CD4-positive, alpha-beta T cell (primary cell): ENCODE measurements around the gene RELT. TPM values are rescaled to one million over a fixed set of nuclear protein-coding genes. Genes with fewer than 3 reads are reported as not detected.

ENCODE experiments used
- ATAC-seq: fragments of 200-7000 bp; cut with Tn5 transposase; one replicate; pipeline ENCODE4 v1.10.0; 2022; ENCODE audit warnings: mild to moderate bottlenecking; ENCODE audit not compliant: poor library complexity
- CTCF ChIA-PET: fragments of 350-600 bp; sonication (Branson Sonifier 250); formaldehyde crosslinking; loops from one replicate; lab custom pipeline; 2021; ENCODE audit warnings: antibody characterized with exemption, inconsistent platforms; lab: Charles Lee
- POLR2A ChIA-PET: fragments of 350-600 bp; sonication (Branson Sonifier 250); formaldehyde crosslinking; loops from one replicate; lab custom pipeline; 2021; ENCODE audit warnings: antibody characterized with exemption, inconsistent platforms; lab: Charles Lee
- DNase-seq, 14 experiments: peaks; one replicate each; pipeline ENCODE4 v3.0.0-alpha.2; 2013 to 2020; ENCODE audit warnings: mixed read lengths in 2 of 14
- H3K27ac ChIP-seq, 2 donors: one replicate each; pipeline versions ENCODE4 v1.5.1 to v1.7.0; 2013; ENCODE audit warnings: low read length in 2 of 2, low read depth in 1 of 2, mild to moderate bottlenecking in 1 of 2
- H3K27me3 ChIP-seq, 2 experiments: 1 replicate in 1 of 2; 2 replicates in 1 of 2; pipeline versions ENCODE4 v1.6.1 to v1.7.0; 2013; ENCODE audit warnings: low read length in 2 of 2, control low read depth in 1 of 2, mild to moderate bottlenecking in 1 of 2, moderate library complexity in 1 of 2; ENCODE audit not compliant: insufficient read depth in 2 of 2, control insufficient read depth in 1 of 2
- H3K36me3 ChIP-seq: one replicate; pipeline ENCODE4 v1.6.1; 2013; ENCODE audit warnings: low read length, control low read depth; ENCODE audit not compliant: insufficient read depth
- H3K4me1 ChIP-seq: one replicate; pipeline ENCODE4 v1.6.1; 2013; ENCODE audit warnings: low read length, control low read depth; ENCODE audit not compliant: insufficient read depth
- H3K4me3 ChIP-seq: one replicate; pipeline ENCODE4 v1.5.1; 2013; ENCODE audit warnings: mild to moderate bottlenecking, low read length, moderate library complexity
- H3K9me3 ChIP-seq, 2 experiments: 1 replicate in 1 of 2; 2 replicates in 1 of 2; pipeline versions ENCODE4 v1.6.1 to v1.7.0; 2013; ENCODE audit warnings: low read length in 2 of 2, mild to moderate bottlenecking in 2 of 2, control low read depth in 1 of 2, moderate library complexity in 1 of 2; ENCODE audit not compliant: control insufficient read depth in 1 of 2, insufficient read depth in 1 of 2
- H3K27ac Mint-ChIP-seq: one replicate; pipeline ENCODE4 v1.8.0; 2020; ENCODE audit warnings: mixed read lengths
- H3K27me3 Mint-ChIP-seq: one replicate; pipeline ENCODE4 v1.8.0; 2021; ENCODE audit warnings: mixed read lengths
- H3K36me3 Mint-ChIP-seq: one replicate; pipeline ENCODE4 v1.8.0; 2021; ENCODE audit warnings: low read depth, mixed read lengths
- H3K4me1 Mint-ChIP-seq: one replicate; pipeline ENCODE4 v1.8.0; 2021; ENCODE audit warnings: low read depth, mixed read lengths
- H3K4me3 Mint-ChIP-seq: one replicate; pipeline ENCODE4 v1.8.0; 2020; ENCODE audit warnings: mild to moderate bottlenecking, mixed read lengths
- H3K9me3 Mint-ChIP-seq: one replicate; pipeline ENCODE4 v1.8.0; 2020; ENCODE audit warnings: mixed read lengths
- intact Hi-C, 2 experiments: fragments of 100-400 bp; cut with DNase I in 1 of 2; cut with micrococcal nuclease in 1 of 2; formaldehyde crosslinking; loops; one replicate each; pipeline versions ENCODE4 v1.15.1 to v1.9.0; 2023 to 2025; cut with DNase I, micrococcal nuclease
- total RNA-seq, 174 experiments: library from RNA in 2 of 174; stranded (reverse) in 2 of 174; gene quantifications; one replicate each; pipeline ENCODE4 v1.2.3 and lab custom pipeline; 2021 to 2026
- TF ChIP-seq, protein P1 (sequence below): fragments of 200-600 bp; IDR thresholded peaks from one replicate; pipeline ENCODE4 v1.8.0; 2022; ENCODE audit warnings: antibody characterized with exemption, mild to moderate bottlenecking

The RELT gene
- total RNA-seq, 2 experiments from 2014 or later, result 107 to 114 TPM

DNA sequence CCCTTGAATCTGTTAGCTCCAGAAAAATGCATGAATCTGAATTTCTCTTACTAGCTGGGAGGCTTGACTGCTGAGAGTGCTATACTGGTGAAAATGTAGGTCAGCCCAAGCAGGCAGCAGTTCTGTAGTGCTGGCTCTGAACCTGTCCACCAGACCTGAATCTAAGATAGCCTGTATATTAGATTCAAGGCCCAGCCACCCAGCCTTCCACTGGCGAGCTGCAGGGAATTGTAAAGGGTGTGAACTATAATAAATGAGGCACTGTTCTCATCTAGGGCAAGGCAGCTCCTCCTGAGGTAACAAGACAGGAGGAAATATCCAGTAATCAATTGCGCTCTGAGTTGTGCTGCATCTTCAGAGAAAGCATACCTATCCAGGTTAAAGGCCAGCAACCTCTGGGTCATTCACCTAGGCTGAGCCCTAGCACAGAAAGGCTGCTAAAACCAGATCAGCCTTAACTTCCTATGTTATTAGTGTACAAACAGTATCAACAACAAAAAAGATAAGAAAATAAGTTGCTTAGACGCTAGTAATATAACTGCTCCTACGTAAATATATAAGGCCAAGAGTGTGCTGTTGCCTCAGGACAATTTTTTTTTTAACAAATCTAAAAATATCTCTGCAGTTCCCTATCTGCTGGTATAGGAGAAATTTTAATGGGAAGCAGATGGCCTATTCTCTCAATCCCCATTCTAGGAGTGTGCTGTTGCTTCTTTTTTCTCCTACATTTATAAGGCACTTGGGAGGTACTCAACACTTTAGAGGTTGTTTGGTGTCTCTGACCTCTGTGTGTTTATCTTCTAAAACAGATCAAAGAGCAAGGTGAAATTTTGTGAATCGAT is 63.0 kb downstream of the RELT start:
- CTCF ChIA-PET, result interaction anchor here (0.9 kb wide), 1 partner anchor 12 kb away, joined by 3 read pairs; no protein-coding TSS in a partner anchor
- TF ChIP-seq, protein P1, sequence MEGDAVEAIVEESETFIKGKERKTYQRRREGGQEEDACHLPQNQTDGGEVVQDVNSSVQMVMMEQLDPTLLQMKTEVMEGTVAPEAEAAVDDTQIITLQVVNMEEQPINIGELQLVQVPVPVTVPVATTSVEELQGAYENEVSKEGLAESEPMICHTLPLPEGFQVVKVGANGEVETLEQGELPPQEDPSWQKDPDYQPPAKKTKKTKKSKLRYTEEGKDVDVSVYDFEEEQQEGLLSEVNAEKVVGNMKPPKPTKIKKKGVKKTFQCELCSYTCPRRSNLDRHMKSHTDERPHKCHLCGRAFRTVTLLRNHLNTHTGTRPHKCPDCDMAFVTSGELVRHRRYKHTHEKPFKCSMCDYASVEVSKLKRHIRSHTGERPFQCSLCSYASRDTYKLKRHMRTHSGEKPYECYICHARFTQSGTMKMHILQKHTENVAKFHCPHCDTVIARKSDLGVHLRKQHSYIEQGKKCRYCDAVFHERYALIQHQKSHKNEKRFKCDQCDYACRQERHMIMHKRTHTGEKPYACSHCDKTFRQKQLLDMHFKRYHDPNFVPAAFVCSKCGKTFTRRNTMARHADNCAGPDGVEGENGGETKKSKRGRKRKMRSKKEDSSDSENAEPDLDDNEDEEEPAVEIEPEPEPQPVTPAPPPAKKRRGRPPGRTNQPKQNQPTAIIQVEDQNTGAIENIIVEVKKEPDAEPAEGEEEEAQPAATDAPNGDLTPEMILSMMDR, result no peak
- intact Hi-C loops, result no loop called here

DNA sequence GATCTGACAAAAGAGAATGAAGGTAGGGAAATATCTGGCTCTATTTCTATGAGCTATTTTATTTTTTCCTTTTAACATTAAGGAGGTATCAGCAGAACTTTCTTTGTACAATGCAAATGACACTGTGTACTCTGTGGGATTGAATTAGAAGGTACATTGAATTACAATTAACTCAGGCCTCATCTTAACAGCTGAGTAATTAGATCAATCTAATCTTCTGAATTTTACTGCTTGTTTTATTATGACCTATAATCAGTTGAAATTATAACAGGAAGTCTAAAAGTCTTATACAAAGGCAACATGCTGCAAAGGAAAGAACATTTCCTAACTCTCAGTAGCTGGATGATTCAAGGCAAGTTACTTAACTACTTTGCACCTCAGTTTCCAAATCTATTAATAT is 69.8 kb downstream of the RELT start:
- CTCF ChIA-PET, result no interaction called here
- H3K27me3 Mint-ChIP-seq, result no peaks in the 10 kb centered on the region
- H3K9me3 Mint-ChIP-seq, result no peaks in the 10 kb centered on the region
- Histone ChIP-seq H3K4me3 (no peak overlapping the region), H3K36me3 (no peaks in the 10 kb centered on the region), H3K9me3 (no peaks in the 10 kb centered on the region), H3K27ac (no peak overlapping the region), H3K4me1 (no peaks in the 10 kb centered on the region), H3K27me3 (no peaks in the 10 kb centered on the region)
- no peaks in the 10 kb centered on the region for H3K36me3 Mint-ChIP-seq
- POLR2A ChIA-PET, result no interaction called here
- H3K4me3 Mint-ChIP-seq, result no peak overlapping the region
- no peak overlapping the region for H3K27ac Mint-ChIP-seq
- peaks cover 26% of the 10 kb centered on the region for H3K4me1 Mint-ChIP-seq
- ATAC-seq (no peak), DNase-seq (no peak)
- intact Hi-C loops, result no loop called here
- TF ChIP-seq, protein P1, result no peak

More for the DNA sequence above, 63.0 kb downstream of the RELT start:
- Mint-ChIP-seq H3K27ac (no peak overlapping the region), H3K4me3 (no peak overlapping the region), H3K4me1 (no peaks in the 10 kb centered on the region), H3K27me3 (no peaks in the 10 kb centered on the region), H3K36me3 (peaks cover 3% of the 10 kb centered on the region), H3K9me3 (no peaks in the 10 kb centered on the region)
- H3K36me3 ChIP-seq, result no peaks in the 10 kb centered on the region
- no peak overlapping the region for H3K4me3 ChIP-seq
- no peaks in the 10 kb centered on the region for H3K27me3 ChIP-seq
- no peak overlapping the region for H3K27ac ChIP-seq
- ATAC-seq, result no peak
- DNase-seq, result no peak
- H3K4me1 ChIP-seq, result no peaks in the 10 kb centered on the region
- POLR2A ChIA-PET, result no interaction called here
- no peaks in the 10 kb centered on the region for H3K9me3 ChIP-seq

DNA sequence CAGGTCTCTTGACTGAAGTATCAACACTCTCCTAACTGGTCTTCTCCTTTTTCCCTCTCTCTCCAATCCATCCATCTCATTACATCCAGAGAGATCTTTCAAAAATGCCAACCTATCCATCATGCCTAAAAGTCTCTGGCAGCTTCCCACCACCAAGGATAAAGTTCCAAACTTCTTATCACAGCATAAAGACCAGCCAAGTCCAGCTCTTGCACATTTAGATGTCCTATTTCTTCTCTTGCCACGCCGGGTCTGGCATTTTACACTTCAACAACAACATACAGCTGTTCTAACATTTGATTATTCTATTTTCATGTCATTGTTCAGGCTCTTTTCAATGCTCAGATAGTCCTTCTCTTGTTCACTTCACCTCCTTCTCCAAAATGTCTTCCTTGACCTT is 70.6 kb downstream of the RELT start:
- no peak overlapping the region for H3K27ac Mint-ChIP-seq
- peaks cover 26% of the 10 kb centered on the region for H3K4me1 Mint-ChIP-seq

More for the DNA sequence above, 70.6 kb downstream of the RELT start:
- intact Hi-C loops, result no loop called here
- CTCF ChIA-PET, result no interaction called here
- POLR2A ChIA-PET, result no interaction called here
- ATAC-seq, result no peak
- Mint-ChIP-seq H3K36me3 (no peaks in the 10 kb centered on the region), H3K27me3 (no peaks in the 10 kb centered on the region), H3K4me3 (no peak overlapping the region), H3K9me3 (no peaks in the 10 kb centered on the region)
- Histone ChIP-seq H3K27ac (no peak overlapping the region), H3K4me1 (no peaks in the 10 kb centered on the region), H3K36me3 (no peaks in the 10 kb centered on the region), H3K4me3 (no peak overlapping the region), H3K27me3 (no peaks in the 10 kb centered on the region), H3K9me3 (no peaks in the 10 kb centered on the region)
- no peak for DNase-seq
- TF ChIP-seq, protein P1, result no peak

Other genes with a start within 250 kb of the RELT start
- gene FCHSD2, start 234.1 kb upstream of the RELT start, total RNA-seq, result 10 to 100 TPM; 48.6 to 50.7 TPM
- gene P2RY2, start 158.1 kb upstream of the RELT start, total RNA-seq, result not detected
- not detected for gene P2RY6, start 104.1 kb upstream of the RELT start, total RNA-seq
- gene ARHGEF17, start 68.1 kb upstream of the RELT start, total RNA-seq, result not detected
- gene FAM168A, start 221.7 kb downstream of the RELT start, total RNA-seq, result 10 to 100 TPM; 17.9 to 19.4 TPM